IPS-18c (cell line): ENCODE results near the gene PRMT2.
"Not testable (repeated sequence)": the region's sequence is repeated elsewhere in the genome, so short reads cannot be mapped to it uniquely, and the experiment has no call there.

Experiments used
- H3K4me3 ChIP-seq: 2 replicates; pipeline ENCODE4 v1.7.0; 2013; ENCODE audit warnings: low read depth, mild to moderate bottlenecking, low read length, moderate library complexity; ENCODE audit not compliant: insufficient read depth
- H3K9me3 ChIP-seq: one replicate; pipeline ENCODE4 v1.6.1; 2013; ENCODE audit warnings: mild to moderate bottlenecking, low read length, moderate library complexity; ENCODE audit not compliant: control insufficient read depth, insufficient read depth

Gene PRMT2

DNA sequence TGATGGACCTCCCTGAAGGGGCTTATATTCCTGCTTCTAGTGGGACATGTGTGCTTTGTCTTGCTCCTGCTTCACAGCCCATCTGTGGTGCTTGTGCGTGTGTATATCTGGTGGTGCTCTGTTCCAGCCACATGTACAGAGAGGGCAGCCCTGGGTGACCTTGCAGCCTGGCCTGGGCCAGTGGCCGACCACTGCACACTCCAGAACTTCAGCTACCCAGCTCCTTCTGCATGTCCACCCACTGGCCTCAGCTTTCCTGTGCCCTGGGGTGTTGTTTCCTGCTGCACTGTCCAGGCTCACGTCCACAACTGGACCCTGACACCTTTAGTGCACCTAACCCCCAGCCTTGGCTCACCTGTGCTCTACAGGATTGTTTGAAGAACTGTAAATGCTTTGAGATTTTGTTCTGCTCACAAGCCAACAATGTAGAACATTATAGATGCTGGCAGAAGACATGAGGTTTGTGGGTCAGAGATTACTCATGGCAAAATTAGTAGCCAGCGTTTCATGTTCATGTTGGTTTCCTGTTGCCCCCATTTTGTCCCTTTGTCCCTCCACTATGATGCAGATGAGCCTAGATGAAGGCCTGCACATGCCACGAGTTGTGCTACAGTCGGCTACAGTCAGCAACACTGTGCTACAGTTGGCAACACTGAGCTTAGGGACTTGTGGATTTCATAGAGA is 25.3 kb upstream of the PRMT2 start:
- Histone ChIP-seq H3K9me3 (no peaks in the 10 kb centered on the region), H3K4me3 (no peak overlapping the region)

DNA sequence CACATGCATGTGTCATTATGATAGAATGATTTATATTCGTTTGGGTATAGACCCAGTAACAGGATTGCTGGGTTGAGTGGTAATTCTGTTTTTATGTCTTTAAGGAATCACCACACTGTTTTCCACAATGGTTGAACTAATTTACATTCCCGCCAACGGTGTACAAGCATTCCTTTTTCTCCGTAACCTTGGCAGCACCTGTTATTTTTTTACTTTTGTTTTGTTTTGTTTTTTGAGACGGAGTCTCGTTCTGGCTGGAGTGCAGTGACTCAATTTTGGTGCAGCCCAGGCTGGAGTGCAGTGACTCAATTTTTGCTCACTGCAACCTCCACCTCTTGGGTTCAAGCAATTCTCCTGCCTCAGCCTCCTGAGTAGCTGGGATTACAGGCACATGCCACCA is 22.1 kb upstream of the PRMT2 start:
- H3K9me3 ChIP-seq, result no peaks in the 10 kb centered on the region
- H3K4me3 ChIP-seq, result no peak overlapping the region

DNA sequence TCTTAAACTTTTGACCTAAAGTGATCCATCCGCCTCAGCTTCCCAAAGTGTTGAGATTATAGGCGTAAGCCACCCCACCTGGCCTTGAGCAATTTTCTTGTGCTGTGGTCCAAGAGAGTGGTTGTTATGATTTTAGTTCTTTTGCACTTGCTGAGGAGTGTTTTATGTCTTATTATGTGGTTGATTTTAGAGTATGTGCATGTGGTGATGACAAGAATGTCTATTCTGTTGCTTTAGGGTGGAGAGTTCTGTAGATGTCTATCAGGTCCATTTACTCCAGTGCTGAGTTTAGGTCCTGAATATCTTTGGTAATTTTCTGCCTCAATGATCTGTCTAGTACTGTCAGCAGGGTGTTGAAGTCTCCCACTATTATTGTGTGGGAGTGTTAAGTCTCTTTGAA is 19.4 kb upstream of the PRMT2 start:
- Histone ChIP-seq H3K4me3 (no peak overlapping the region), H3K9me3 (no peaks in the 10 kb centered on the region)

DNA sequence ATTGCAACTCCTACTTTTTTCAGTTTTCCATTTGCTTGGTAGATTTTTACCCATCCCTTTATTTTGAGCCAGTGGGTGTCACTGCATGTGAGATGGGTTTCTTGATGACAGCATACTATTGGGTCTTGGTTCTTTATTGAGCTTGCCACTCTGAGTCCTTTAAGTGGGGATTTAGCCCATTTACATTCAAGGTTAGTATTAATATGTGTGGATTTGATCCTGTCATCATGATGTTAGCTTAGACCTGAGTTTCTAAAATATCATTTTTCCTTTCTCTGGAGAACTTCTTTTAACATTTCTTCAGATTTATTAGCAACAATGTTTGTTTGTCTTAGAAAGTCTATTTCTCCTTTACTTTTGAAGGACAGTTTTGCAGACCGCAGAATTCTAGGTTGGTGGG is 18.8 kb upstream of the PRMT2 start:
- Histone ChIP-seq H3K4me3 (no peak overlapping the region), H3K9me3 (no peaks in the 10 kb centered on the region)

DNA sequence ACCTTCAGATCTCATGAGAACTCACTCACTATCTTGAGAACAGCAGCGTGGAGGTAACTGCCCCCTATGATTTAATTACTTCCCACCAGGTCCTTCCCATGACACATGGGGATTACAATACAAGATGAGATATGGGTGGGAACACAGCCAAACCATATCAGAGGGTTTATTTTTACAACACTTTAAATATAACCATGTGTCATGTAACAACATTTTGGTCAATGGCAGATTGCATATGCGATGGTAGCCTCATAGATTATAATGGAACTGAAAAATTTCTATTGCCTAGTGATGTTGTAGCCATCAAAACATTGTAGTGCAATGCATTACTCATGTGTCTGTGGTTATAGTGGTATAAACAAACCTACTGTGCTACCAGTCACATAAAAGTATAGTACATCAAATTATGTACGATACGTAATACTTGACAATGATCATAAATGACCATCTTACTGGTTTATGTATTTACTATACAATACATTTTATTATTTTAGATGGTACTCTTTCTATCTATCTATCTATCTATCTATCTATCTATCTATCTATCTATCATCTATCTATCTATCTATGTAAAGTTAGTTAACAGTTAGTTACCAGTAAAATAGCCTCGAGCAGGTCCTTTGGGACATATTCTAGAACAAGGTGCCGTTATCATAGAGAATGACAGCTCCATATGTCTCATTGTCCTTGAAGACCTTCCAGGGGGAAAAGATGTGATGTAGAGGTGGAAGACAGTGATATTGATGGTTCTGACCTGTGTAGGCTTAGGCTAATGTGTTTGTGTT is 18.0 kb upstream of the PRMT2 start:
- H3K4me3 ChIP-seq, result no peak overlapping the region
- H3K9me3 ChIP-seq, result no peaks in the 10 kb centered on the region

DNA sequence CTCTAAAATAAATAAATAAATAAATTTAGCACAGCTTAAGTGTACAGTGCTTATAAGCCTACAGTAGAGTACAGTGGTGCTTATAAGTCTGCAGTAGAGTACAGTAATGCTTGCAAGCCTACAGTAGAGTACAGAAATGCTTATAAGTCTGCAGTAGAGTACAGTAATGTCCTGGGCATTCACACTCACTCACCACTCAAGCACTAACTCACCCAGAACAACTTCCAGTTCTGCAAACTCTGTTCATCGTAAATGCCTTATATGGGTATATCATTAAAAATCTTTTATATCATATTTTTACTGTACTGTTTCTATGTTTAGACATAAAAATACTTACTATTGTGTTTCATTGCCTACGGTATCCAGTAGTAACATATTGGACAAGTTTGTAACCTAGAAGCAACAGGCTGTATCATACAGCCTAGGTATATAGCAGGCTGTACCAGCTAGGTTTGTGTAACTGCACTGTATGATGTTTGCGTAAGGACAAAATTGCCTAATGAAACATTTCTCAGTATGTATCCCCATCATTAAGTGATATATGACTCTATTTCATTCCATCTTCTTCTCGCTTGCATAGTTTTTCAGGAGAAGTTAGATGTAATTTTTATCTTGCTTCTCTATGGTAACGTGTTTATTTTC is 16.6 kb upstream of the PRMT2 start:
- no peak overlapping the region for H3K4me3 ChIP-seq
- no peaks in the 10 kb centered on the region for H3K9me3 ChIP-seq

DNA sequence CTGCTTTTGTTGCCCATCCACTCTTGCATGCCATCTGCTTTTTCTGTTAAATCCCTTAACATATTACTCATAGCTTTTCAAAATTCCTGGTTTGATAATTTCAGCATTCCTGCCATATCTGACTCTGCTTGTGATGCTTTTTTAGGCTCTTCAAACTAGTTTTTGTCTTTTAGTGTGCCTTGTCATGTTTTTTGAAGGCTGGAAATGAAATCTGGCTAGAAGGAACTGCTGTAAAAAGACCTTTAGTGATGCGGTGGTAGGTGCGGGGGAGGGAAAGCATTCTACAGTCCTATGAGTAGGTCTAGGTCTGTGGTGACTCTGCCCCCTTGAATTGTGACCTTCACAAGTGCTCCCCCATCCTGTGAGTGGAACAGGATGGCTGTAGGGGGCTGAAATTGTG is 15.6 kb upstream of the PRMT2 start:
- Histone ChIP-seq H3K4me3 (no peak overlapping the region), H3K9me3 (no peaks in the 10 kb centered on the region)

DNA sequence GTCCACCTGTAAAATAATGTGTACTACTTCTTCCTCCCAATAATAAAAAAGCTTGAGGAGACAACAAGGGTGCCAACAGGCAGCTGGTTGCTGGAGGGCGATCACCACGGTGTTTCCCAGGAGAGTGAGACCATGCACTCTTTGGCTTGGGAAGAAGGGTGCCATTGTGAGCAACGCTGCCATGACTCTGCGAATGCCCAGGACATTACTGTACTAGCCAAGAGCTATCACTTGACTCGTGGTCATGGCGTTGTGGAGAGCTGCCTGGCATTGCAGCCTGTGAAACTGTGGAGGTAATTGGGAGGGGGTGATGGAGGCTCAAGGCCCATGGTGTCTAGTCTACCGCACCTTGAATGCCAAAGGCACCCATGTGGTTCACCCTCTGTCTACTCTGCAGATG is 14.6 kb upstream of the PRMT2 start:
- H3K4me3 ChIP-seq, result no peak overlapping the region
- peaks cover 7% of the 10 kb centered on the region for H3K9me3 ChIP-seq

DNA sequence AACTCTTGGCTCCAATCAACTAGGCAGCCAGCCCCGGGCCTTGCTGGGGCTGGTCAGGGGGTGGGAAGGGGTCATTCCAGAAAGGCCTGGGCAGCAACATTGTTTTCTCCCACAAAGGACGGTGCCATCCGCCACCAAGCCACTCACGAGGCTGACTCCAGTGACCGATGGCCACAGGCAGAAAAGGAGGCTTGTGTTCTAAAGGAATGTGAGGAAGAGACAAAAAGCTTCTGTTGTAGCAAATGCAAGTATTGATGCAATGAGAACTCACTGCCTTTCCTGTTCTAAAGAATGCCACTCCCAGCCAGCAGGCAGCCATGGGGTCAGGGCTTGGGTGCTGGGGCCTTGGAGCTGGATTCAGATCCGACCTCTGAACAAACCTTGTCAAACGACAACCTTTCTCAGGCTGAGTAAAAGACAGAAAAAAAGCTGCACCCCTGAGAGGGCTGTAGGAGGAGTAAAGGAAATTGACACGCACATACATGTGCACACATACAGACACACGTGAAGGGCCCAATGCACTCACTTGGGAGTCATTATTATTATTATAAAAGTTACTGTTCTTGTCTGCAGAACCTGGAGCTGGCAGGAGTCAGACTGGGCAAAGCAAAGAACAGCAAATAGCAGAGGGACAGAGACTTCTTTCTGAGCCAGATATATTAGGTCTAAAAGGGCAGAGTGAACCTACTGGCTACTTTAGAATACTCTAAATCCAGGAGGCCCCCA is 13.9 kb upstream of the PRMT2 start:
- H3K4me3 ChIP-seq, result no peak overlapping the region
- peaks cover 7% of the 10 kb centered on the region for H3K9me3 ChIP-seq

DNA sequence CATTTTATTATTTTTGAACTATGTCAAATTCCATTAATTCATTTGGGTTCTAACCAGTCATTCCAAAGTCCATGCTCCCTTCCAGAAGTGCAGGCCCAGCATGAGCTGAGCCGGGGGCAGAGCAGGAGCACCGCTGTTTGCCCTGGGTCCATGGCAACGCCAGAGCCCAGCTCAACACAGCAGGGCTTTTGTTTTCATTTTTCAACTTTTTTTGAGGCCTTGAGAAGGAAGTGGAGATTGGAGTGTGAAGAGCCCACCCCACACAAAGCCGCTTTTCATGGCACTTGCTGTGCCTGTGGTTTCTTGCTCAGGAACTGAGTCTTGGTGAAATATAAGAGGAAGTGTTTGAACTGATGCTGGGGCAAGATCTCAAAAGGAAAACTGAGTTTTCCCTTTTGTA is 13.2 kb upstream of the PRMT2 start:
- H3K4me3 ChIP-seq, result no peak overlapping the region

DNA sequence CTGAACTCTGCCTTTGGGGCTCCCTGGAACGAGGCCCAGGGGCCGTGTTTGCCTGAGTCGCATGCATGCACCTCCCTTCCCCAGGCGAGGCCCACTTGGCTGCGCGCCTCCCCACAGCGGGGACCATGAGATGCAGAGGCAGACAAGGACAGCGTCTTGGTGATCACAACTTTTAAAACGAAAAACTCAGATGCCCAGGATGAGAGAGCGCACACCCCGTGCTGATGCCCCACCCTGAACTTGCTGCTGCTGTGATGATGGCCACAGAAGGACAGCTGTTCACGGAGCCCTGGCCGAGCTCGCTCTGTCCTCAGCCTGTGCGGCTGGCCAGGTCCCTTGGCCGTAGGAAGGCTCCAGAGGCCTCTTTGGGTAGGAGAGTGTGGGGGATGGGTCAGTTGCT is 11.4 kb upstream of the PRMT2 start:
- Histone ChIP-seq H3K4me3 (no peak overlapping the region), H3K9me3 (peaks cover 7% of the 10 kb centered on the region)

More for the DNA sequence above, 13.2 kb upstream of the PRMT2 start:
- H3K9me3 ChIP-seq, result peaks cover 7% of the 10 kb centered on the region

DNA sequence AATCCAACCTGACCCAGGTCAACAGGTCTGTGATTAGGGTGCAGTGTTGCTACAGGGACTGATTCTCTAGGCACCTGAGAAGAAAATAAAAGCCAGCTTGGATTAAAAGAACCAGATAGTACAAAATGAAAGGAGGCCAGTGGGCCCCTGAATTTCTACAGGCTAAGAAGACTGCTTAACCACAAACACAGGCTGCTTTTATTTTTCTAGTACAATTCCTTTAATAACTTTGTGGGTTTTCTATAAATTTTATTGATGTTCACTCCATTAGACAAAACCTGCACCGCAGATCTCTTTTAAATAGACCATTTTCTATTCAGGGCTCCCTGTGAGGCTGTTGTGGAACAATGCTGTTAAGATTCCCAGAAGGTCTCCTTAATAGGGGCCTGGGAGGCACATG is 9.7 kb upstream of the PRMT2 start:
- H3K4me3 ChIP-seq, result peak overlapping the region; percentile 15; the same call in 1 of the 2 replicates
- peaks cover 7% of the 10 kb centered on the region for H3K9me3 ChIP-seq

DNA sequence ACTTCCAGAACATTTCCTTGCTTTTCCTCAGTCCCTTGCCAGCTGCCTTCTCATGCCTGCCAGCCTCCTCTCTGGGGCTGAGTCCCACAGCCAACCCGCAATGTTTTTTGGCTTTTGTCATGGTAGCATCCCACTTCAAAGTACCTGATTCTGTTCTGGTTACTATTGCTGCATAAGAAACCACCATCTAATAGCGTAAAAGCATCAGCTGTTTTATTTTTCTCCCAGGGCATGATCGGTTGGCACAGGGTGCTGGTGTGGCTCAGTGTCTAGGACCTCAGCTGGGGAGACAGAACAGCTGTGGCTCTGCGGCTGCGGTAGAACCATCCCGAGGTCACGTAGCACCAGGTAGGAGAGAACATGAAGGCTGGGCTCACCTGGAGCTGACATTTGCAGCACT is 8.9 kb upstream of the PRMT2 start:
- H3K4me3 ChIP-seq, result no peak overlapping the region
- H3K9me3 ChIP-seq, result peaks cover 7% of the 10 kb centered on the region

DNA sequence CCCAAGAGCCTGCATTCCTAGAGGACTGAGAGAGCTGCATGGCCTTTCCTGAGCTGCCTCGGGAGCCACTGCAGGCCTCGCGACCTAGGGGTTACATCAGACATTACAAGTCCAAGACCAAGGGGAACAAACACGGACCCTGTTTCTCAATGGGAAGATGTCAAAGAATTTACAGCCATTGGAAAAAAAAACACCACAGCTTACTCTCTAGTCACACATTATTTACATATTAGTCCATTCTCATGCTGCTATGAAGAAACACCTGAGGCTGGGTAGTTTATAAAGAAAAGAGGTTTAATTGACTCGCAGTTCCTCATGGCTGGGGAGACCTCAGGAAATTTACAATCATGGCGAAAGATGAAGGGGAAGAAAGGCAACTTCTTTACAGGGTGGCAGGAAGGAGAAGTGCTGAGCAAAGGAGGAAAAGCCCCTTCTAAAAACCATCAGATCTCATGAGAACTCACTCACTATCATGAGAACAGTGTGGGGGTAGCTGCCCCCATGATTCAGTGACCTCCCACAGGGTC is 8.4 kb upstream of the PRMT2 start:
- H3K9me3 ChIP-seq, result peaks cover 7% of the 10 kb centered on the region

DNA sequence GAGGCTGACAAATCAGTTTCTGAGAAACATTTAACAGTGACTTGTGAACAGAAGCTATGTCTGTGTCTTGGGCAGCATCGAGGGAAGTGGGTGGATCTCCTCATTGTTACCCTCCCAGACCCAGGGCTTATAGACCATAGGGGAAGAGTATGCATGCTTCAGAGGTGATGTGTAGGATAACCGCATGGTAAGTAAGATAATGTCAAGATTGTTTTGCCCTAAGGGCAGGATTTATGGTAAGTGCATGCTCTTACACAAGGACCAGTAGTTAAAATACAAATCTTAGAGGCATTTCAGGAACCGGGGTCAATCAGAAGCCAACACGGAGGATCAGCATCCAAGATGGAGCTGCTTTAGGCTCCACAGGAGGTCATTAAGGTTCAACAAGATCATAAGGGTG is 7.7 kb upstream of the PRMT2 start:
- Histone ChIP-seq H3K9me3 (peaks cover 7% of the 10 kb centered on the region), H3K4me3 (no peak overlapping the region)

More for the DNA sequence above, 8.4 kb upstream of the PRMT2 start:
- H3K4me3 ChIP-seq, result no peak overlapping the region

DNA sequence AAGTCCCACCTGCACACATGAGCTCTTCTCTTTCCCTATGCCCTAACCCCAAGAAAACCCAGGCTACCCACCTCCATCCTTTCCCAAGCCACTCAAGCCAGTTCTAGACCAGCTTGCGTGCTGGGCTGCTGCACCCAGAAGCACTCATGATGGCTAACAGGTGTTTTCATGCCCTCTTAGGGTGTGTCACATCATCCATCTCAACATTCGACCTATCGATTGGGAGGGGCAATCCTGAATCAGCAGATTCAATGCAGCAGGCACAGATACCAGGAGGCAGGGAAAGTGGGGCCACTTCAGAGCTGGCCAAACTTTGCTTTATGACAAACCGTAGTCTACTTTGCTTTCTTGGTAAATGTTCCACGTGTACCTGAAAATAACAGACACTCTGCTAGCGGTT is 6.6 kb upstream of the PRMT2 start:
- peaks cover 7% of the 10 kb centered on the region for H3K9me3 ChIP-seq
- no peak overlapping the region for H3K4me3 ChIP-seq

DNA sequence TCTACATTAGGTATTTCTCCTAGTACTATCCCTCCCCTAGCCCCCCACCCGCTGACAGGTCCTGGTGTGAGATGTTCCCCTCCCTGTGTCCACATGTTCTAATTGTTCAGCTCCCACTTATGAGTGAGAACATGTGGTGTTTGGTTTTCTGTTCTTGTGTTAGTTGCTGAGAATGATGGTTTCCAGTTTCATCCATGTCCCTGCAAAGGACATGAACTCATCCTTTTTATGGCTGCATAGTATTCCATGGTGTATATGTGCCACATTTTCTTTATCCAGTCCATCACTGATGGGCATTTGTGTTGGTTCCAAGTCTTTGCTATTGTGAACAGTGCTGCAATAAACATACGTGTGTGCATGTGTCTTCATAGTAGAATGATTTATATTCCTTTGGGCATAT is 4.6 kb upstream of the PRMT2 start:
- not testable (repeated sequence) for H3K9me3 ChIP-seq, H3K4me3 ChIP-seq
